ENCODE data around the gene HAUS7.

The HAUS7 gene

DNA sequence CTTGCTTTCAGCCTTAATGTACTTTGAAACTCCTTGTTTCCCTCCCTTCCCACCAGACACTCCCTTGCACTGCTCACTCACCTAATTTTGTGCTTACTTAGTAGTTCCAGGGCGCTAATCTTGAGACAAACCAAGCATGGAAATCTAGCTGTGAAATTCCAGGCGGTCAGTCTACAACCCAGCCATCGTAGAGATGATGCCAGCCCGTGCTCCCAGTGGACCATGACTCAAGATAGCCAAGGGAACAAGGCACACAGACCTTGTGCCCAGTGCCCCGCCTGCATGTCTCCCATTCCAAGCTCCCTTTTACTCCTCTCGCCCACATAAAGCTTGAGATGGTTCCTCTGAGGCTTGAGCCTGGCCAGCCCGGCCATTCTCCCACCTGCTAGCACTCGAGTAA is 35.6 kb downstream of the HAUS7 start:
- no peak for DNase-seq

DNA sequence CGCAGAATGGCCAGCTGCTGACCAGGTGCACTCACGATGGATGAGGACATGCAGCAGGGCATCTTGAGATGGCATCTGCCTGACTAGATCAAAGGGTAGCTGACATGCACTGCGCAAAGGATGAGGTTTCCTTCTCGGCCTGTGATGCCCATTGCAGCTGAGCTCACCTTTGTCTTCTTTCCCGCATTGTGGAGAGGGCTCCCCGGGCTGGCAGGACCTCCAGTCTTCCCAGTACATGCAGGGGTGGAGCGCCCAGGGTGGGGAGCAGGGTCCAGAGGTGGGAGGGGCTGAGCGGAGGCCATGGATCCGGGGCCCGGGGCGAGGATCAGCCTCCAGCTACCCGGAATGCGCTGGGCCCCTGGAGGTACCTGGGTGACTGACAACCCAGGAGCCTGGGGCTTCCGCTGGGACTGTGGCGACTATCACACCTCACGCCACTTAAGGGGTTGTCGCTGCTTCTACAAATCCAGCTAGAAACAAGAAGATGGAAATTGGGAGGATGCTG is 36.5 kb downstream of the HAUS7 start:
- no peak for DNase-seq

DNA sequence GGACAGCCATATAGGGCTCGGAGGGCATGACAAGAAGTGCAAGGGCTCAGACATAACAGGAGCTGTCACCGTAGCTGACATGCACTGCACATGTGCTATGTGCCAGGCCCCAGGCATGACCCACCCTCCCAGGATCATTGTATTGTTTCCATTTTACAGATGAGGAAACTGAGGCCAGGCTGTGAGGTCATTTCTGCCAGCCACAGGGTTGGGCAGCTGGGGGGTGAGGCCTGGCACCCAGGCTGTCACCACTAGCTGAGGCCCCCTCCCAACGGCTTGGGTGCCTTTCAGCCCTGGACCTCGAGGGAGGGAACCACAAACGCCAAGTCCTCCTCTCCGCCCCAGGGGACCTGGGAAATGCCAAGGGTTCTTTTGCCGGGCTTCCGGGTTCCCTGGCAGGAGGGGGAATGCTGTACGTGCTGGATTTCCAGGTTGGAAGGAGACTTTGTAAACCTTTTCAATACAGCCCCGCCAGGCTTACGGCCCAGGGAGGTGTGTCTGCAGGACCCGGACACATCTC is 37.2 kb downstream of the HAUS7 start:
- no peak for DNase-seq

DNA sequence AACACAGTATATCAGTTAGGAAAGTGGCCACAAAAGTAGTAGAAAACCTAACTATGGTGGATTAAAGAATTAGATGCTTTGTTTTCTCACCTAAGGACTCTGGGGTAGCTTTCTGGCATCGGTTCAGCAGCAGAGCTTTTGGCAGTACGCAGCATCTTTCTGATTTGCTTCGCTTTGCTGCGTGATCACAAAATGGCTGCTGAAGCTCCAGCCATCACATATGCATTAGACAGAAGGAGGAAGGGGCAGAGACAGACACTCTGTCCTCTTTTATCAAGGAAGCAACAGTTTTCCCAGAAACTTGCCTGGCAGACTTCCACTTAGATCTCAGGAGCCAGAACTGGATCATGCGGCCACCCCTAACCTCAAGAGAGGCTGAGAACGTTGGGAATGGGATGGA is 39.6 kb downstream of the HAUS7 start:
- DNase-seq: no peak

DNA sequence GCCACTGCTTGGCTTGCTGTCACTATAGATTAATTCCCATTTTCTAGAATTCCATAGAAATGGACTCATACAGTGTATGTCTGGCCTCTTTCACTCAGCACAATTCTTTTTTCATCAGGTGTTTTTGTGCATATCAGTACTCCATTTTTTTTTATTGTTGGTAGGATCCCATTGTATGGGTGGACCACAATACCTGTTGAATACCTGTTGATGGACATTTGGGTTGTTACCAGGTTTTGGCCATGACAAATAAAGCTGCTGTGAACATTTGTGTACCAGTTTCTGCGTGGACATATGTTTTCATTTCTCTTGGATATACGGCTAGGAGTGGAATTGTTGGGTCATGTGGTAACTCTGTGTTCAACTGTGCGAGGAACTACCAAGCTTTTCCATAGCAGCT is 44.2 kb downstream of the HAUS7 start:
- no peak for DNase-seq

DNA sequence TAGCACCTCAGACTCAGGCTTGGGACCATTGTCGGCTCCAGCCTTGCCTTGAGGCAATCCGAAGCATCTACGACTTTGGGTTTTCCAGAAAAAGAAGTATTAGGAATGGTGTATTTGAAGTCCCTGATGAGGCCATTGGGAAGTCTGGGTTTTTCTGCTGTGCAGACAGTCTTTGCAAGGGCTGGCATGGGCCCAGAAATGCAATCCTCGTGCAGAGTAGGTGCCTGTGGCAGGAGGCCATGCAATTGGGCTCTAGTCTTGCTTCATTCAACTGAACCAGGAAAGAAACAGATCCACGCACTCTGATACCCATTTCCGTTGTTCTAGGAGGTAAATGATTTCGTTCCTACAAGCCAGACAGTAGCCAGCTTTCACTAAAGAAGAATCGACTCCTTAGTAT is 46.7 kb downstream of the HAUS7 start:
- peak; percentile 3 for DNase-seq

DNA sequence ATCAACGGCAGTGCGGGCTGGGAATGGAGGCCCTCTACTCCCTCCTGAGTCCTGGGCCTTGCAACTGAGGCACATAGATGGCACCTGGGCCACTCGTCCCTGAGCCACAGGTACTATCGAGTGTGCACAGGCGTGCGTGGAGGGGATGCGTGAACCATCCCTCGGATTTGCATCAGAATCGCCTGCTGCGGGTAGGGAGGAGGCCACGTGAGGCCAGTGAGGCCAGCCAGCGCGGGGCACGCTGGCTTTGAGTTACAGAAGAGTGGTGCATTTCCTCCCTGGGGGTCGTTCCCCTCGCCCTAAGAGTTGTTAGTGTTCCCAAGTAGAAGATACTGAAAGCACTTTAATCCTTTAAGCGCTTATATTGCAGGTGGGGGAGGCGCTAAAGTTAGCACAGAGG is 48.5 kb downstream of the HAUS7 start:
- no peak for DNase-seq

DNA sequence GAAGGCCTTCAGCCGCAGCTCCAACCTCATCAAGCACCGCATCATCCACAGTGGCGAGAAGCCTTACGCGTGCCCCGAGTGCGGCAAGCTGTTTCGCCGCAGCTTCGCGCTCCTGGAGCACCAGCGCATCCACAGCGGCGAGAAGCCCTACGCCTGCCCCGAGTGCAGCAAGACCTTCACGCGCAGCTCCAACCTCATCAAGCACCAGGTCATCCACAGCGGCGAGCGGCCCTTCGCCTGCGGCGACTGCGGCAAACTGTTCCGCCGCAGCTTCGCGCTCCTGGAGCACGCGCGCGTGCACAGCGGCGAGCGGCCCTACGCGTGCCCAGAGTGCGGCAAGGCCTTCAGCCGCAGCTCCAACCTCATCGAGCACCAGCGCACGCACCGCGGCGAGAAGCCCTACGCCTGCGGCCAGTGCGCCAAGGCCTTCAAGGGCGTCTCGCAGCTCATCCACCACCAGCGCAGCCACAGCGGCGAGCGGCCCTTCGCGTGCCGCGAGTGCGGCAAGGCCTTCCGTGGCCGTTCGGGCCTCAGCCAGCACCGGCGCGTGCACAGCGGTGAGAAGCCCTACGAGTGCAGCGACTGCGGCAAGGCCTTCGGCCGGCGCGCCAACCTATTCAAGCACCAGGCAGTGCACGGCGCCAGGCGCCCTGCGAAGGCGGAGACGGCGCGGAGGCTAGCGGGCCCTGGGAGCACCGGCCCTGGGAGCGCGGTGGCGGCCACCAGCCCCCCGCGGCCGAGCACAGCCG is 49.4 kb downstream of the HAUS7 start:
- no peak for DNase-seq

DNA sequence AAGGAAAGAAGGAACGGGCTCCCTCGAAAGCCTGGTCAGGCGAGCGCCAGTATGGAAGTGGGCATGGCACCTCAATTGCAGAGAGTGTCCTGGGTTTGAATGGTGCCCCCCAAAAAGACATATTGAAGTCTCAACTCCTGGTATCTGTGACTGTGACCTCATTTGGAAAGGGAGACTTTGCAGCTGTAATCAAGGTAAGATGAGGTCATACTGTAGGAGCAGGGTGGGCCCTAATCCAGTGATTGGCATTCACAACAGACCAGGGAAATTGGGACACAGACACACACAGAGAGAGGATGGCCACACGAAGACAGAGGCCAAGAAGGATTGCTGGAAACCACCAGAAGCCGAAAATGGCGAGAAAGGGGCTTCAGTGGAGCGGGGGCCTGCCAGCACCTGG is 52.7 kb downstream of the HAUS7 start:
- no peak for DNase-seq

DNA sequence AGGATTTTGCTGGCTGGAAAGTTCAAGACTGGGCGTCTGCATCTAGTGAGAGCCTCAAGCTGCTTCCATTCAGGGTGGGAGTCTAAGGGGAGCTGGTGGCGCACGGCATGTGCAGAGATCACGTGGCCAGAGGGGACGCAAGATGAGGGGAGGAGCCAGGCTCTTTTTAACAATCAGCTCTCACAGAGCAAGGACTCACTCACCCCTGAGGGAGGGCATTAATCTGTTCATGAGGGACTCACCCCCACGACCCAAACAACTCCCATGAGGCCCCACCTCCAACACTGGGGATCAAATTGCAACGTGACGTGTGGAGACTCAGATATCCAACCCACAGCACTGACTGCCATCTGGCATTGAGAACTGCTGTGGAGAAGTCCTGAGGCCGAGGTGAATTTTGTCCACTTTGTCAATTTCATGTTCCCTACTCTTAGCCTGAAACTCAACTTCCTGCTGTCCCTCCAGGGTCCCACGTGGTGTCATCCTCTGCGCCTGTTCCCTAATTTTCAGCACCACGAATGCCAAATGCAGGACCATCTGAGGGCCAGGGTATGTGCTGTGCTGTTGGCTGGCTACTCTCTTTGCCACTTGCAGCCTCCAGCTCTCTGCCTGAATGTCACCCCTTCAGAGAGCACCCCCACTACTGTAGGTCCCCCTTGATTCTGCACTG is 53.5 kb downstream of the HAUS7 start:
- peak; percentile 4 for DNase-seq

DNA sequence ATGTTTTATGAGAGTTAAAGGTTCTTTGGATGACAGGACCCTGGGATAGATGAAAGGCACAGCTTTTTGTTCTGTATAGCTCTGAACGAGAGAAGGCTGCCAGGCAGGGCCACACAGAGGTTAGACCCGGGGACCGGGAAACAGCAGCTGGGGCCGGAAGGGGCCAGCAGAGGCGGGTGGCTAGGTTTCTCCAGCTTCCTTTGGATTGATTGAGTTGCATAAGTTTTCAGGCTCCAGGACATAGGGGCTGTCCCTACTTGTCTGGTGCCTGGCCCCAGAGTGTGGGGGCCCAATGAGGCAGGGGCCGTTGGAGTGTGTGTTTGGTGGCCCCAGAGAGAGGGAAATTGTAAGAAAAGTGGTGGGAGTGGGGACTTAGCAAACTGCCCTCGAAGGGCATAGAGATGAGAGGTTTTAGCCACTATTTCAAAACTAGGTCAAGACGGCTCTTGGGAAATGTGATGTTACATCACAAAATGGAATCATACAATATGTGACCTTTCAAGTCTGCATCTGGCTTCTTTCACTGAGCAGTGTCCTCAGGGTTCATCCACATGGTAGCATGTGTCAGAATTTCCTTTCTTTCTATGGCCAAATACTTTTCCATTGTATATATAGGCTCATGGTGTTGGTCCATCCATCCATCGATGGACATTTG is 55.4 kb downstream of the HAUS7 start:
- no peak for DNase-seq

DNA sequence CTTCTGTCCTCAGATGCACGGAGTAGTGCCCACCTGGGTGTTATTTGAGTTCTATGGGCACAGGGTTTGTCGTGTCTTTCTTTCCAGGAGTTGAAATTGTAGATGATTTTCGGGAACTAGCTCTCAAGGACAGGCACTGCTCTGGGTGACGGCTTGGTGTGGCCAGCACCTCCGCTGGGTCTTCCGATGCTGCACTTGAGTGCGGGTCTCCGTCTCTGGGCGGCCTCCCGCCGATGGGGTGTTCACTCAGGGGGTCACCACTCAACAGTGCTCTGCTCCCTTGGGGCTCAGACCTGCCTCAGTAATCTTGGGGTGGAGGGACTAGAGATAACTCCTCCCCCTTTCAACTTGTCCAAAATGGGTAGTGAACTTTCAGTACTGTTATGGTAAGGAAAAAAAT is 56.6 kb downstream of the HAUS7 start:
- DNase-seq: no peak

DNA sequence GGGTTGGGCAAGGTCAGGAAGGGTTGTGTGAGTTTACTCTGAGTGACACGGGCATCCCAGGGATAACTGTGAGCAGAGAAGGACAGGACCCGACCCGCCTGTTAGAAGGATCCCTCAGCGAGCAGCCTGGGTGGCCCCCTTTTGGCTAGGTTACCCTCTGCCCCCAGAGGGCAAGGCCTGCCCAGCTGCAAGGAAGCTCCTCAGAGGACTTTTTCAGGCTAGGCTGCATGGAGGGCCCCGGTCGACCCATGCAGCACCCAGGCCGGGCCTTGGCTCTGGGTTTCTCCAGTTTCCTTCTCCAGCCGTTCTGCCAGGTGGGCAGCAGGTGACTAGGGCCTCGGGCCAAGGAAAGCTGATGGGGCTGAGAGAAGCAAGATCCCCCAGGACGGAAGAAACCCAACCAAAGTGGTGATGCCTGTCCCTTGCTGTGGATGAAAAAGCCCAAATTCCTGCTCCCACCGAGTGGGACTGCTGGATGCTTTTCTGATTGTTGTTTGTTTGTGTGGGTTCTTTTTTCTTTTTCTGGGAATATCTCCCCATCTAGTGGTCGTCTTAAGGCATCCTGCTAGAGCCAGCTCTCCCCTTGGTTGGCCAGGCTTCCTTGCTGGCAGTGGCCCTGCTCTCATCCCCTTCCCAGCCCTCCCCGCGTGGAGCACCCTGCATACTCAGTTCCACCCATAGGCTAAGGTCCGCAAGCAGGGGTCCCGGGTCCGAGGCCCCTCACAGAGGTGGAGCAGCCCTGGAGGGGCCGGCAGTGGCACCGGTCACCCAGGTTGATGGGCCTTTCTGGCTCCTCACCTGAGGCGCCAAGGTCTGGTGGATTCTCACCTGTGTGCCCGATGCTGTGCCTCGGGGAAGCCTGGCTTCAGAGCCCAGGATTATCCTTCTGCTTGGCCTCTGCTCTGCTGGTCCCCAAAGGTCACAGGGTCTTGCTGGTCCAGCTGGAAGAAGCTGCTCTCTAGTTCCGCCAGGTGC is 57.3 kb downstream of the HAUS7 start:
- no peak for DNase-seq

DNA sequence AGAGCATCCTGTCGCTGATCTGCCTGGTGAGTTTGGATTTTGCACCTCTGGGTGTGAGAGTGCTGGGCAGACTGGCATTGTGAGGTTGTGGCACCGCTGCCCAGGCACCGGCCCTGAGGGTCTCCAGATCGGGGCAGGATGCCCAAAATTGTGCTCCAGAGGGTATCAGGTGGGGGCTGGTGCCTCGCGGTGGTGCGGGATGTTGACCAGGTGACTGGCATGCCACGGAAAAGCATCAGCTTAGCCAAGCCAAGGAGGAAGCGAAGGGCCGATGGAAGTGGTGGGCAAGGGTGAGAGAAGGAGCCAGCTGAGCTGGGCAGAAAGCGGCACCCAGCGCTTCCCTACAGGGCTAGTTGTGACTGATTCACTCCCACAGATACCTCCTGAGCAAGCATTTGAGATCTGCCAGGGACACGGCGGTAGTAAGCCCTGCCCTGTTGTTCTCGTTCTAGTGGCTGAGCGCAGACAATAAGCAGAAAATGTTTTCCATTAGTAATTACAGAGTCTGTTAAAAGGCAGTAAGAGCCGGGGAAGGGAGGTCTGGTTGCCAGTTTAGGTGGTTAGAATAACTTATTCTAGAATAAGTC is 58.3 kb downstream of the HAUS7 start:
- no peak for DNase-seq

DNA sequence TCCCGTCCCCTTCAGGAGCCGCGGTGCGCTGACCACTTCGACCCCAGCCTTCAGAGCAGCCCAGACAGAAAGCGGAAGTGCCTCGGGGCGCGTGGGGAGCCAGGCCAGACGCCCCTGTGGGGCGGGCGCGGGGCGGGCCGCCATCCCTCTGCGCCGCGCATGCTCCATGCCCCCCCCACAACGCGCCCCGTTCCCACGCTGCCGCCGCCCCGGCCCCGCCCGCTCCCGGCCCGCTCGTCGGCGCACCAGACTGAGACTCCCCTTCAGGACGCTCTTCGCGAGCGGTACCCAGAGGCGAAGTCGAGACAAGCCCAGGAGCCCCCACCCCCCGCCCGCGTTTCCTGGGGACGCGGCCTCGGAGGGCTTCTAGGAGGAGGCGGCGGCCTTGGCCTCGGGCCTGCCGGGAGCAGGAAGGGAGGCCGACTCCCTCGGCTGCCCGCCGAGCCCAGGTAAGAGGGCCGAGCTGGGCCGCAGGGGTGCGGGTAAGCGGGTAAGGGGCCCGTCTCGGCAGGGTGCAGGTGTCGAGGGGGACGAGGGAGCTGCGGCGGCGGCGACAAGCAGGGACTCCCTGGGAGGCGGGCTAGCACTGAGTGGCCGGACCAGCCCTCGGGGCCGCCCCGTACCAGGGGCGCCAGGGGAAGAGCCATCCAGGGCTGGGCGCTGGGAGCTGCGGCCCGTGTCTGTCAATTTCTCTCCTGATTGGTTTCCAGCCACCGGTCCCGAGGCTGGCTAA is 59.0 kb downstream of the HAUS7 start, which contains the start of gene ZFP92:
Gene ZFP92 (plus strand): TSS at position 218 of the 733 bp plus-strand sequence. CDS start 6,851 bp downstream, outside the sequence.
- peak; percentile 2 for DNase-seq

DNA sequence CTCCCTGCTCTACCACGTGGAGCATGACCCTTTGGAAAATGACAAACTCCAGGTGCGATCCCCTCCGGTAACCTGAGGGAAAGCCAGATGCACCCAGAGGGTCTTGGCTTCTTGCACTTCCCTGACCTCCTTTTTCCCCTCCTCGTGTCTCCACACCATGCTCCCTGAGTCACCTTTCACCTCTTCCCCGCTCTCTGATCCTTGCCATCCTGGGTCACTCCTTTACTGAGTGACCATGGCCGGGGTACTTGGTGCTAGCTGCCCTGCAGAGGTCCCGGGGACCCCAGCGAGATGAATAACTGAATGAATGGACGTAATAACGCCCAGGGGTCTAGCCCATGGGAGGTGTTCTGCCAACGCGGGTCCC is 59.5 kb downstream of the HAUS7 start:
- DNase-seq: no peak

DNA sequence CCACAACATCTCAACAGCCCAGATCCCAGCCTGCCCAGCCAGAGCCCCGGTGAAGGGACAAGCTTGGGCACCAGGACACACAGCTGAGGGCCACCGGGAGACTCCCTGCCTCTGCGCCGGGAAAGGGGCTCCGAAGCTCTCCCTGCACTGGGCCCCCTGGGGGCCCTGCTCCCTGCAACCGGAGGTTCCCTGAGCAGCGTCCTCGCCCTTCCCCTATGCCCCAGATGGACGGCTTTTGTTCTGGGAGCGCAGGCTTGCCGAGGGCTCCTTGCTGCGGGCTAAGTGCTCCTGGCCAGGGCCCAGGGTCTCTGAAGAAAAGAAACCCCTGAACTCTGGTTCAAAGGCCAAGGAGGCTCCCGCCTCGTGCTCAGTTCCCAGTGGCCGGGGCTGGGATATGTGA is 60.0 kb downstream of the HAUS7 start:
- no peak for DNase-seq

DNA sequence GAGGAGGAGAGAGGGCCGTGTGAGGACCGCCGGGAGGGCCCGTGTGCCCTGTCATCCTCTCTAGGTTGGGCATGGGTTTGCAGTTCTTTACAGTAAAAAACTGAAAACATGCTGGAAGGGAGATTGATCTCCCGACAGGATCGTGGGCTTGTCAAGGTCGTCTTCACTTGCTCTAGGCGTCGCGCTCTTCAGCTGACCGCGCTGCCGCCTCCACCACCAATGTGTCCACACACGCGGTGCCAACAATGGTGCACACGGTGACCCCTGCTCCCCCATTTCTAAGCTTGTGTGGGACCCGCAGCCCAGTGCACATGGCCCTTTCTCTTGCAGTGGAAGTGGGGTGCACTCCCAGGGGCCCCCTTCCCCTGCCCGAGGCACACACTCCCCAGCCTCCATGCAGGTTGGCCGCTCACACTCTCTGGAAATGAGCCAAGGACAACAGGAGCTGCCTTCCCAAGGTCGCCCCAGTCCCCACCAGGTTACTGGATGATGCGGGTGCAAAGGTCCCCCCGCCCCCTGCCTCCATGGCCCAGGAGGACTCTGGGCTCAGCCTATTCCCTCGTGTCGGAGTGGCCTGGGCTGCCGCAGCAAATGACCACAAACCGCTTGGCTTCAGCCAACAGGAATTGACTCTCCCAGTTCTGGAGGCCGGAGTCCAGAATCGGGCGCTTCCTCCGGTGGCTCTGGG is 60.8 kb downstream of the HAUS7 start:
- no peak for DNase-seq

DNA sequence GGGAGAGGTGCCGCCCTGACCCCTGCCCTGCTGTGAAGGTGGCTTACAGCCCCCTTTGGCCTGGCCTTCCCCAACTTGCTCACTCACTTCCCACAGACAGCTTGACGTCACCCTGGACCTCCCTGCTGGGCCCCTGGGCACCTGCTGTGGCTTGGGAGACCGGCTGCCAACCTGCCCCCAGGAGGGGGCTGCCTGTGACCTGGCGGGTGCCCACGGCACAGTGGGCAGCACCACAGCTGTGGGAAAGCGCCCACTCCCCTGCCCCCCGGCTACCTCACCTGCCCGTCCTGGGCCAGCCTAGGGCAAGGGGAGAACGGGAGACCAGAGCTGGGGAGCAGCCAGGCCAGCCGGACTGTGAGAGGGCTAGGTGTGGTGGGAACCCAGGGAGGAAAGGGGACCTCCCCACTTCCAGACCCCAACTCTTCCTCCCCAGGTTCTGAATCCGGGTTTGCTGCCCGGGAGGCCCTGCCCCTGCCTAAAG is 61.5 kb downstream of the HAUS7 start:
- DNase-seq: no peak

DNA sequence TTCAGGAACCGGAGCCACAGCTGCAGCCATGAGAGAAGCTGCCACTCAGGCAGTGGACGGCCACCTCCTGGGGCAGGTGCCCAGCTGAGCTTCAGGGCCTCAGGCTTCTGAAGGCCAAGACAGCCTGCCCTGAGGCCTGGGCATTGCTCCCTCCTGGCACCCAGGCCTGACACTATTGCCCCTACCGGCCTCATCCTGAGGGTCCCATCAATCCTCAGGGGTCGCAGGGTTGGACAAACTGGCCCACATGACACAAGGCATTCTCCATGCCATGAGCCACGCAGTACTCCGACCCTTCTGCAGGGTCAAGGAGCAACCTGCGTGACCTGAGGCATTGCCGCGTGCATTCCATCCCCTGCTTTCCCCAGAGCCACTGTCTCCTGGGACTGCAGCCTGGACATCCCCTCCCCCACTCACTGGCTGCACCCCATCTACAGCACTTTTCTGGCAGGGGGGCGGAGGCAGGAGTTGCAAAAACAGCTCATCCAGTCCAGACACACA is 62.1 kb downstream of the HAUS7 start:
- no peak for DNase-seq
